Heart right ventricle (tissue), 16 donors: Measurements from ENCODE around the gene OR6Q1. TPM values are rescaled to one million over a fixed set of nuclear protein-coding genes. Genes with fewer than 3 reads are reported as not detected.

ENCODE experiments used
- ATAC-seq, 8 donors: fragments of 200-7000 bp; cut with Tn5 transposase; one replicate each; pipeline ENCODE4 v1.9.1; 2020; ENCODE audit warnings: mild to moderate bottlenecking in 8 of 8, moderate library complexity in 8 of 8, moderate number of reproducible peaks in 1 of 8
- DNase-seq, 2 donors: peaks; one replicate each; pipeline ENCODE4 v3.0.0-alpha.2; 2020
- H3K27ac ChIP-seq, 10 donors: fragments of 200-600 bp; sonication (generic) in 2 of 10; one replicate each; pipeline versions ENCODE4 v1.5.0 to v1.8.0; 2020 to 2022; ENCODE audit warnings: mild to moderate bottlenecking in 3 of 10
- H3K27me3 ChIP-seq, 7 donors: fragments of 200-600 bp; one replicate each; pipeline ENCODE4 v1.8.0; 2021 to 2022; ENCODE audit warnings: mild to moderate bottlenecking in 2 of 7
- H3K36me3 ChIP-seq, 9 donors: fragments of 200-600 bp; sonication (generic) in 1 of 9; one replicate each; pipeline versions ENCODE4 v1.5.0 to v1.8.0; 2020 to 2022; ENCODE audit warnings: mild to moderate bottlenecking in 2 of 9
- H3K4me1 ChIP-seq, 9 donors: fragments of 200-600 bp; sonication (generic) in 1 of 9; one replicate each; pipeline versions ENCODE4 v1.5.0 to v1.8.0; 2020 to 2022; ENCODE audit warnings: mild to moderate bottlenecking in 4 of 9
- H3K4me3 ChIP-seq, 10 donors: fragments of 200-600 bp; sonication (generic) in 2 of 10; one replicate each; pipeline versions ENCODE4 v1.5.0 to v1.8.0; 2020 to 2022; ENCODE audit warnings: mild to moderate bottlenecking in 7 of 10, moderate library complexity in 2 of 10
- H3K9me3 ChIP-seq, 11 donors: fragments of 200-600 bp in 10 of 11; sonication (generic) in 2 of 11; one replicate each; pipeline versions ENCODE4 v1.5.0 to v1.8.0; 2013 to 2022; ENCODE audit warnings: mild to moderate bottlenecking in 2 of 11, control low read depth in 1 of 11, moderate library complexity in 1 of 11
- CTCF ChIP-seq, 9 donors: fragments of 200-600 bp; sonication (generic) in 2 of 9; IDR thresholded peaks; one replicate each; pipeline versions ENCODE4 v1.5.0 to v1.8.0; 2021 to 2022; ENCODE audit warnings: antibody characterized with exemption in 9 of 9, mild to moderate bottlenecking in 5 of 9, moderate library complexity in 1 of 9
- WGBS, 2 donors: extraction: QIAGEN DNeasy Blood & Tissue Kit; methylation state at CpG; one replicate each; pipeline ENCODE4 v1.1.7; 2013; ENCODE audit warnings: inconsistent platforms in 1 of 2; 5-methylcytosine and 5-hydroxymethylcytosine counted together
- intact Hi-C, 10 donors: fragments of 100-400 bp; cut with DNase I; formaldehyde crosslinking; loops; one replicate each; pipeline versions ENCODE4 v1.11.1 to v1.14.2; 2022
- polyA plus RNA-seq, 2 donors: library from polyadenylated mRNA; stranded (reverse); fragments of 200-250 nt; gene quantifications; one replicate each; pipeline ENCODE4 v1.2.3, GENCODE V29; 2013
- total RNA-seq, 10 donors: library from RNA; stranded (reverse); fragmentation: NEBNext Ultra II Directional in 3 of 10; extraction: Animal tissue kit (Norgen Biotek cat#: 25700) in 3 of 10; gene quantifications; one replicate each; pipeline versions ENCODE4 v1.2.1 to v1.2.4, GENCODE V29; 2021 to 2023
- donor health status: Arrhythmogenic right ventricular cardiomyopathy.
- donor health status: ischemic (EF 13 %, LVEDD 7.1; RV severe dilation, severe dysfunction).
- donor health status: healthy with polysubstance abuse.
- donor health status: DM: no; HTN: yes; CAD: no.
- donor health status: DM: no; HTN: no; CAD: no.
- donor health status: ischemic (EF 25% LVEDD 6.9; RV normal size, moderate dysfunction).
- donor health status: ischemic (EF 25% LVEDD 5.7; RV mildly dilated, moderate dysfunction).
- donor health status: healthy.
- donor health status: DM: yes; HTN: yes; CAD: no.
- donor health status: Ischemic cardiomyopathy.
- donor health status: ischemic (EF 35%, LVEDD 5.7; RV mildly dilated, moderate dysfunction).
- donor health status: nonischemic (EF 11% LVEDD 7.7; RV severe dilation, severe dysfunction).
- donor health status: DM: yes; HTN: yes; CAD: no.
- donor health status: PGD.
- donor health status: ischemic (EF 29% LVEDD 5.4; RV normal size, mild dysfunction).
- donor health status: nonischemic (EF 23%, LVEDD 6.1; RV moderate dilation, normal function).

Gene OR6Q1
- total and polyA plus RNA-seq, 12 donors = not detected

GRCh38 chr11:58027341-58027740 is 3.4 kb upstream of the OR6Q1 start:
- ATAC-seq = no peak
- WGBS, 2 donors = 77 to 81% methylated on average over 4 of the region's 4 CpGs
- Histone ChIP-seq H3K27me3 (no peaks in the 10 kb centered on the region), H3K9me3 (peaks cover 0 to 5% (median 0%) of the 10 kb centered on the region in 11 donors), H3K4me1 (peaks cover 0 to 55% (median 36%) of the 10 kb centered on the region in 9 donors), H3K36me3 (no peaks in the 10 kb centered on the region), H3K4me3 (no peak overlapping the region), H3K27ac (peak overlapping the region in 2 of 10 donors; percentile 58 to 74)
- DNase-seq = no peak
- intact Hi-C loops = loop anchor here in 2 of 10 donors (10.0 kb wide), 3 partner anchors 93 to 253 kb away; partner anchors contain the start of gene OR9Q2 (in 1 of the 2)
- no peak for TF ChIP-seq CTCF (IDR thresholded peaks at IDR 0.05)

GRCh38 chr11:58028687-58029411 is 1.9 kb upstream of the OR6Q1 start:
- Histone ChIP-seq H3K4me1 (peaks cover 0 to 41% (median 23%) of the 10 kb centered on the region in 9 donors), H3K27me3 (no peaks in the 10 kb centered on the region), H3K36me3 (no peaks in the 10 kb centered on the region), H3K9me3 (peaks cover 0 to 11% (median 0%) of the 10 kb centered on the region in 11 donors), H3K4me3 (no peak overlapping the region), H3K27ac (peak overlapping the region in 9 of 10 donors; percentile 26 to 74 (median 58))
- ATAC-seq (peak in 2 of 8 donors; percentile 36 to 39), DNase-seq (no peak)
- intact Hi-C loops = loop anchor here in 2 of 10 donors (10.0 kb wide), 3 partner anchors 94 to 254 kb away; partner anchors contain the start of gene OR9Q2 (in 1 of the 2)
- TF ChIP-seq CTCF (IDR thresholded peaks at IDR 0.05) = no peak
- WGBS, 2 donors = 52 to 53% methylated on average over 6 of the region's 6 CpGs

- H3K27me3 ChIP-seq = no peaks in the 10 kb centered on the region
- intact Hi-C loops = no loop called here
- DNase-seq = no peak
- no peak for TF ChIP-seq CTCF (IDR thresholded peaks at IDR 0.05)
- peaks cover 0 to 4% (median 2%) of the 10 kb centered on the region in 9 donors for H3K4me1 ChIP-seq
- no peak overlapping the region for H3K4me3 ChIP-seq
- H3K27ac ChIP-seq = no peak overlapping the region
- no peaks in the 10 kb centered on the region for H3K36me3 ChIP-seq
- H3K9me3 ChIP-seq = peaks cover 0 to 24% (median 6%) of the 10 kb centered on the region in 11 donors
- WGBS, 2 donors = 85 to 91% methylated on average over 2 of the region's 2 CpGs
- no peak for ATAC-seq
Observed at GRCh38 chr11:58034471-58034870, 3.7 kb downstream of the OR6Q1 start.

GRCh38 chr11:58039589-58039988 is 8.8 kb downstream of the OR6Q1 start:
- H3K27ac ChIP-seq = no peak overlapping the region
- no peak for TF ChIP-seq CTCF (IDR thresholded peaks at IDR 0.05)
- intact Hi-C loops = no loop called here
- no peaks in the 10 kb centered on the region for H3K4me1 ChIP-seq
- no peaks in the 10 kb centered on the region for H3K27me3 ChIP-seq
- DNase-seq (no peak), ATAC-seq (no peak)
- H3K4me3 ChIP-seq = no peak overlapping the region
- peaks cover 0 to 17% (median 6%) of the 10 kb centered on the region in 11 donors for H3K9me3 ChIP-seq
- no peaks in the 10 kb centered on the region for H3K36me3 ChIP-seq
